Tibial nerve (tissue), 4 donors: ENCODE data around the gene KRTAP19-4. TPM values are rescaled to one million over a fixed set of nuclear protein-coding genes. Genes with fewer than 3 reads are reported as not detected.

Source experiments
- DNase-seq, 2 donors: peaks; one replicate each; pipeline ENCODE4 v3.0.0-alpha.2; 2019; ENCODE audit warnings: low spot score in 2 of 2
- H3K27ac ChIP-seq, 4 donors: fragments of 200-600 bp; sonication (generic) in 3 of 4; one replicate each; pipeline ENCODE4 v1.5.1; 2017 to 2019; ENCODE audit warnings: mild to moderate bottlenecking in 1 of 4
- H3K27me3 ChIP-seq, 2 donors: fragments of 200-600 bp; sonication (generic) in 1 of 2; one replicate each; pipeline versions ENCODE4 v1.5.1 to v1.6.0; 2017 to 2019
- H3K36me3 ChIP-seq, 3 donors: fragments of 200-600 bp; sonication (generic); one replicate each; pipeline ENCODE4 v1.5.1; 2018 to 2019
- H3K4me1 ChIP-seq, 4 donors: fragments of 200-600 bp; sonication (generic) in 3 of 4; one replicate each; pipeline ENCODE4 v1.5.1; 2017 to 2019
- H3K4me3 ChIP-seq, 4 donors: fragments of 200-600 bp; sonication (generic) in 3 of 4; one replicate each; pipeline ENCODE4 v1.5.1; 2017 to 2019; ENCODE audit warnings: mild to moderate bottlenecking in 1 of 4, moderate library complexity in 1 of 4
- H3K9me3 ChIP-seq, 4 donors: fragments of 200-600 bp; sonication (generic) in 3 of 4; one replicate each; pipeline ENCODE4 v1.5.1; 2017 to 2019
- EP300 ChIP-seq, 2 donors: sonication (generic); formaldehyde crosslinking; IDR thresholded peaks; one replicate each; pipeline ENCODE4 v1.6.1; 2017; ENCODE audit warnings: antibody characterized with exemption in 2 of 2, mild to moderate bottlenecking in 1 of 2
- POLR2A ChIP-seq, 2 donors: fragments of 450-650 bp; IDR thresholded peaks; one replicate each; pipeline ENCODE4 v1.6.1; 2017; ENCODE audit warnings: antibody characterized with exemption in 2 of 2, mild to moderate bottlenecking in 2 of 2, moderate library complexity in 2 of 2
- WGBS, 2 donors: methylation state at CpG; one replicate each; pipeline ENCODE4 v1.1.5; 2018; 5-methylcytosine and 5-hydroxymethylcytosine counted together
- total RNA-seq, 4 donors: library from RNA; depleted of rRNA; stranded (reverse); fragments of >200 nt; gene quantifications; one replicate each; pipeline ENCODE4 v1.1.0, GENCODE V29; 2016
- TF ChIP-seq, protein P1 (sequence below), 5 experiments: fragments of 200-600 bp in 3 of 5; fragments of 450-650 bp in 2 of 5; sonication (generic) in 3 of 5; IDR thresholded peaks; one replicate each; pipeline ENCODE4 v1.5.1; 2016 to 2019; ENCODE audit warnings: antibody characterized with exemption in 5 of 5, mild to moderate bottlenecking in 3 of 5, moderate library complexity in 2 of 5

Gene KRTAP19-4
- total RNA-seq, 4 donors from 2014 or later: not detected

DNA sequence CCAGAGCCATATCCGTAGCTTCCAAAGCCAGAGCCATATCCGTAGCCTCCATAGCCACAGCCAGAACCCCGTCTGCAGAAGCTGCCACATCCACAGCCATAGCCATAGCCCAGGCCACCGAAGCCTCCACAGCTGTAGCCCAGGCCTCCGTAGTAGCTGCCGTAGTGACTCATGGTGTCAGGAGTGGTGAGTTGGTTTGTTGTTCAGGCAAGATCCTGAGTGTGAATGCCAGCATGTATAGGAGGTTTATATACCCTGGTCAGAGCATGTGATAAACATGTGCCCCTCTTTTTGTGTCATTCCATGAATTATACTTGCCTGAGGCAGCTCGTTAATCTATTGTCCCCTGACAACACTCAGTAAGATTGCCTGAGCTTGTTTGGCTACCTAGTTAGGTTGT lies 16.8 kb downstream of the KRTAP19-4 start, which contains the start of gene KRTAP19-1:
Gene KRTAP19-1 (minus strand): TSS at position 223 of the 400 bp plus-strand sequence. CDS start 50 bp downstream, at position 173.
- TF ChIP-seq, protein P1, sequence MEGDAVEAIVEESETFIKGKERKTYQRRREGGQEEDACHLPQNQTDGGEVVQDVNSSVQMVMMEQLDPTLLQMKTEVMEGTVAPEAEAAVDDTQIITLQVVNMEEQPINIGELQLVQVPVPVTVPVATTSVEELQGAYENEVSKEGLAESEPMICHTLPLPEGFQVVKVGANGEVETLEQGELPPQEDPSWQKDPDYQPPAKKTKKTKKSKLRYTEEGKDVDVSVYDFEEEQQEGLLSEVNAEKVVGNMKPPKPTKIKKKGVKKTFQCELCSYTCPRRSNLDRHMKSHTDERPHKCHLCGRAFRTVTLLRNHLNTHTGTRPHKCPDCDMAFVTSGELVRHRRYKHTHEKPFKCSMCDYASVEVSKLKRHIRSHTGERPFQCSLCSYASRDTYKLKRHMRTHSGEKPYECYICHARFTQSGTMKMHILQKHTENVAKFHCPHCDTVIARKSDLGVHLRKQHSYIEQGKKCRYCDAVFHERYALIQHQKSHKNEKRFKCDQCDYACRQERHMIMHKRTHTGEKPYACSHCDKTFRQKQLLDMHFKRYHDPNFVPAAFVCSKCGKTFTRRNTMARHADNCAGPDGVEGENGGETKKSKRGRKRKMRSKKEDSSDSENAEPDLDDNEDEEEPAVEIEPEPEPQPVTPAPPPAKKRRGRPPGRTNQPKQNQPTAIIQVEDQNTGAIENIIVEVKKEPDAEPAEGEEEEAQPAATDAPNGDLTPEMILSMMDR (IDR thresholded peaks at IDR 0.05): no peak
- no peak for TF ChIP-seq EP300 (IDR thresholded peaks at IDR 0.05)
- TF ChIP-seq POLR2A (IDR thresholded peaks at IDR 0.05): no peak
- Histone ChIP-seq H3K36me3 (no peaks in the 10 kb centered on the region), H3K27ac (no peak within 1 kb of the TSS), H3K27me3 (no peaks in the 10 kb centered on the region), H3K4me1 (no peaks in the 10 kb centered on the region), H3K4me3 (no peak within 1 kb of the TSS), H3K9me3 (peaks cover 0 to 2% (median 0%) of the 10 kb centered on the region in 4 donors)
- WGBS, 2 donors: 93 to 98% methylated on average over 7 of the region's 7 CpGs
- DNase-seq: no peak

DNA sequence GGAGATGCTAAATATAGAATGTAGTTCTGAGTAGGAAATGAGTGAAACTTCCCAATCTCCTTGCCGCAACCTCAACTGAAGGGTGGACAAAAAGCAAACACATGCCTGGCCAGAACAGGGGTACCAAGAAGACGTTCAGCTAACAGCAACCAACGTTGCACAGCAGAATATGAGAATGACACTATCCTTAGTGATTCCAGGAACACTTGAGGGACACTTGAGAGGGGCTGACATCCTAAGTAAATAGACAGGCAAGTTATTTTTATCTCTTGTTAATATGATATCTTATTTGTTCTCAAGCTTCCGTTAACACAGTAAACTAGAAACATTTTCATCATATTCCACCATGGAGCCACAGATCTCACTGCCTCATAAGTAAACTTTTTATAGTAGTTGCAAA lies 17.7 kb downstream of the KRTAP19-4 start:
- DNase-seq: no peak
- Histone ChIP-seq H3K4me1 (no peaks in the 10 kb centered on the region), H3K9me3 (no peaks in the 10 kb centered on the region), H3K27me3 (no peaks in the 10 kb centered on the region), H3K4me3 (no peak overlapping the region), H3K27ac (no peak overlapping the region), H3K36me3 (no peaks in the 10 kb centered on the region)
- 71 to 77% methylated on average over 4 of the region's 4 CpGs for WGBS, 2 donors
- TF ChIP-seq, protein P1 (IDR thresholded peaks at IDR 0.05): no peak
- no peak for TF ChIP-seq POLR2A (IDR thresholded peaks at IDR 0.05)

DNA sequence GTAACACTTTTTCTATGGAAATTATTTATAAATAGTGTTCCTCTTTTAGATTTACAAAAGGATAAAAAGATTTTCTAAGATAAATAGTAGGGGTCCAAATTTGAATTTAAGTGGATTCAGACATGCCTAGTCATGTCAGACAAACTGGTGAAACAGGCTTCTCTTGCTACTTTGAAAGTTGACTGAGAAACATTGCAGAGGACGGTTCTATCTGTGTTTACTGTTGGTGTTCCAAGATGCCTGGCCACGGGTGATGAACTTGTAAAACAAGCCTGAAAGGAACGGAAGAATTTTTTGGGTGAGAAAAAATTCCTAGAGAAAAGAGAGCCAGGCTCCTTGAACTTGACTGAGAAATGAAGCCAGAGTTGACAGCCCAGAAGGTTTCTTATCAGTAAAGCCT lies 19.0 kb downstream of the KRTAP19-4 start:
- no peaks in the 10 kb centered on the region for H3K36me3 ChIP-seq
- no peaks in the 10 kb centered on the region for H3K27me3 ChIP-seq
- TF ChIP-seq, protein P1 (IDR thresholded peaks at IDR 0.05): no peak
- 48 to 69% methylated on average over 3 of the region's 3 CpGs for WGBS, 2 donors
- H3K9me3 ChIP-seq: no peaks in the 10 kb centered on the region
- no peaks in the 10 kb centered on the region for H3K4me1 ChIP-seq
- DNase-seq: no peak
- no peak overlapping the region for H3K27ac ChIP-seq
- no peak overlapping the region for H3K4me3 ChIP-seq

DNA sequence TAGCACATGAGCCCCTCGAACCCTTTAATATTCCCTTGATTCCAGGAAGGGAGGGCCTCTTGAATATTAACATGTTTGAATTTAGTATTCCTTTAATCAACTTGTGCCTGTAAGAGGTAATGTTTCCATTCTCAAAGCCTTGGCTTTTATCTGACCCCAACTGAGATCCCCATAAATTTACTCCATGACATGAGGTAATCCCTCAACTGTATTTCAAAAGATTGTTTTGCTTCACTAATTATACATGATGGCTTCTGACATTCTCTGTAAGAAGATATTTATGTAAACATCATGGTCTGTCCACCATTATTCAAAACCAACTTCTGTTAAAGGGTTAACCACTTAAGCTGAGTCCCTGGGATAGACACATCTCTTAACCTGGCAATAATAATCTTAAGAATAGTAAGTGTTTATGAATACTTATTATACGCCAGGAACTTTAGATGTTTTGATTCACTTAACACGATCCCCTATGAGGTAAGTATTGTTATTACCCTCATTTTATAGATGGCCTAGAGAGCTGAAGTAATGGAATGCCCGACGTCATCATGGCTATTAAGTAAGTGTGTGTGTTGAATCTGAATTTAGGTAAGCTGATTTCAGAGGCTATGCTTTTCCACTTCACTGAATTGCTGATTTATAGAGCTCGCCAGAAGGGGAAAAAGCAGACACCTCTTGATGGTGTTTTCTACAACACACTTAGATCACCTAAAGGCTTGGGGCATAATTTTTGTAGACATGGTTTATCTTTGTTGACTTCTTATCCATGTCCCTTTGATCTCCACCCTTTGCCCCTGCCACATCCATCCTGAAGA lies 27.9 kb downstream of the KRTAP19-4 start:
- 56 to 60% methylated on average over 6 of the region's 6 CpGs for WGBS, 2 donors
- TF ChIP-seq, protein P1 (IDR thresholded peaks at IDR 0.05): no peak
- TF ChIP-seq POLR2A (IDR thresholded peaks at IDR 0.05): no peak
- TF ChIP-seq EP300 (IDR thresholded peaks at IDR 0.05): no peak
- H3K27ac ChIP-seq: no peak overlapping the region
- H3K9me3 ChIP-seq: no peaks in the 10 kb centered on the region
- no peak for DNase-seq
- no peaks in the 10 kb centered on the region for H3K4me1 ChIP-seq
- H3K4me3 ChIP-seq: no peak overlapping the region
- no peaks in the 10 kb centered on the region for H3K27me3 ChIP-seq
- H3K36me3 ChIP-seq: no peaks in the 10 kb centered on the region

DNA sequence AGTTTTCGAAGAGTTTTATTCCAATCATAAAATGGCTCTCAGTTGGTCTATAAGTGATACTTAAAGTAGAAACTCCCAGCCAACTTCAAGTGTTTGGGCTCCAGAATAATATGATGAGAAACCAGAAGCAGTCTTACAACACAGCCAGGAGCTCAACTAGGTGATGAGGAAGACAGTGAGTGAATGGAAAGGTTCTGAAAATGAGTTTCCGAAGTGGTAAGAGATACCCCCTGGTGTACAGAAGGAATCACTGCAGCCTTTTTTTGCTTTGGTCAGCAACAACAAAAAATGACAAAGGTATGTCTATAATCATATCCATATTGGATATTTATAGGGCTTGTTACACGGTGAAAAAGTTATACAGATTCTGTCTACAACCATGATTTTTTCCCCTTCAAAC lies 33.3 kb downstream of the KRTAP19-4 start:
- Histone ChIP-seq H3K27me3 (no peaks in the 10 kb centered on the region), H3K4me3 (no peak overlapping the region), H3K36me3 (no peaks in the 10 kb centered on the region), H3K9me3 (no peaks in the 10 kb centered on the region), H3K4me1 (no peaks in the 10 kb centered on the region), H3K27ac (no peak overlapping the region)
- WGBS, 2 donors: 35 to 65% methylated on average over 3 of the region's 3 CpGs
- DNase-seq: no peak
- TF ChIP-seq POLR2A (IDR thresholded peaks at IDR 0.05) (no peak), EP300 (IDR thresholded peaks at IDR 0.05) (no peak)
- TF ChIP-seq, protein P1 (IDR thresholded peaks at IDR 0.05): no peak
